ENCODE measurements around the gene WDR62. TPM values are rescaled to one million over a fixed set of nuclear protein-coding genes. Genes with fewer than 3 reads are reported as not detected.

Gene WDR62
- total and polyA plus RNA-seq, 4 donors: 0.86 to 2.2 (median 1.7) TPM

GRCh38 chr19:36023432-36023831 lies 31.3 kb upstream of the WDR62 start:
- no peak for TF ChIP-seq CTCF (IDR thresholded peaks at IDR 0.05; ENCODE audit: control extremely low read depth, extremely low read depth)
- DNase-seq (no peak), ATAC-seq (ENCODE audit: insufficient read depth, low FRiP score) (no peak)
- WGBS, 2 donors: 92 to 97% methylated on average over 5 of the region's 5 CpGs
- H3K4me3 ChIP-seq: no peak overlapping the region
- H3K36me3 ChIP-seq (ENCODE audit: control insufficient read depth in 4 of 4, insufficient read depth in 4 of 4, low read length in 4 of 4): peaks cover 0 to 26% (median 9%) of the 10 kb centered on the region in 4 donors
- no peaks in the 10 kb centered on the region for H3K9me3 ChIP-seq (ENCODE audit: control insufficient read depth in 4 of 4, insufficient read depth in 3 of 4, low read length in 3 of 4)
- no peak overlapping the region for H3K9ac ChIP-seq (ENCODE audit: insufficient read depth in 1 of 2, low read length in 2 of 2)
- no peaks in the 10 kb centered on the region for H3K27me3 ChIP-seq (ENCODE audit: control insufficient read depth in 3 of 3, insufficient read depth in 3 of 3, low read length in 2 of 3)
- H3K27ac ChIP-seq (ENCODE audit: low read depth in 1 of 2, low read length in 1 of 2): no peak overlapping the region
- no peaks in the 10 kb centered on the region for H3K4me1 ChIP-seq (ENCODE audit: control insufficient read depth in 5 of 5, insufficient read depth in 5 of 5, low read length in 5 of 5)

GRCh38 chr19:36025541-36025940 lies 29.2 kb upstream of the WDR62 start:
- WGBS, 2 donors: 81 to 100% methylated on average over 1 of the region's 1 CpG
- no peaks in the 10 kb centered on the region for H3K27me3 ChIP-seq (ENCODE audit: control insufficient read depth in 3 of 3, insufficient read depth in 3 of 3, low read length in 2 of 3)
- H3K4me3 ChIP-seq: no peak overlapping the region
- TF ChIP-seq CTCF (IDR thresholded peaks at IDR 0.05; ENCODE audit: control extremely low read depth, extremely low read depth): no peak
- no peaks in the 10 kb centered on the region for H3K4me1 ChIP-seq (ENCODE audit: control insufficient read depth in 5 of 5, insufficient read depth in 5 of 5, low read length in 5 of 5)
- no peak overlapping the region for H3K9ac ChIP-seq (ENCODE audit: insufficient read depth in 1 of 2, low read length in 2 of 2)
- DNase-seq (no peak), ATAC-seq (ENCODE audit: insufficient read depth, low FRiP score) (no peak)
- peaks cover 0 to 31% (median 10%) of the 10 kb centered on the region in 4 donors for H3K36me3 ChIP-seq (ENCODE audit: control insufficient read depth in 4 of 4, insufficient read depth in 4 of 4, low read length in 4 of 4)
- no peaks in the 10 kb centered on the region for H3K9me3 ChIP-seq (ENCODE audit: control insufficient read depth in 4 of 4, insufficient read depth in 3 of 4, low read length in 3 of 4)
- H3K27ac ChIP-seq (ENCODE audit: low read depth in 1 of 2, low read length in 1 of 2): no peak overlapping the region

- Histone ChIP-seq H3K9ac (ENCODE audit: insufficient read depth in 1 of 2, low read length in 2 of 2) (no peak overlapping the region), H3K27me3 (ENCODE audit: control insufficient read depth in 3 of 3, insufficient read depth in 3 of 3, low read length in 2 of 3) (no peaks in the 10 kb centered on the region), H3K36me3 (ENCODE audit: control insufficient read depth in 4 of 4, insufficient read depth in 4 of 4, low read length in 4 of 4) (peaks cover 0 to 26% (median 9%) of the 10 kb centered on the region in 4 donors), H3K27ac (ENCODE audit: low read depth in 1 of 2, low read length in 1 of 2) (no peak overlapping the region), H3K4me1 (ENCODE audit: control insufficient read depth in 5 of 5, insufficient read depth in 5 of 5, low read length in 5 of 5) (no peaks in the 10 kb centered on the region), H3K9me3 (ENCODE audit: control insufficient read depth in 4 of 4, insufficient read depth in 3 of 4, low read length in 3 of 4) (no peaks in the 10 kb centered on the region), H3K4me3 (no peak overlapping the region)
- TF ChIP-seq CTCF (IDR thresholded peaks at IDR 0.05; ENCODE audit: control extremely low read depth, extremely low read depth): no peak
- no peak for ATAC-seq (ENCODE audit: insufficient read depth, low FRiP score)
- WGBS, 2 donors: 94 to 95% methylated on average over 45 to 49 of the region's 49 CpGs
- no peak for DNase-seq
Measured at GRCh38 chr19:36026091-36026876, 28.4 kb upstream of the WDR62 start.
